Stimulated activated CD4-positive, alpha-beta T cell treated with anti-CD3 and anti-CD28 coated beads, Interleukin-2, amount 100 ng/mL, for 4 hours (primary cell): Measurements from ENCODE around the gene ATP5PD.
"Not testable (repeated sequence)": the region's sequence is repeated elsewhere in the genome, so short reads cannot be mapped to it uniquely, and the experiment has no call there.

Source experiments
- DNase-seq: peaks from one replicate; pipeline ENCODE4 v3.0.0-alpha.2; 2020; ENCODE audit warnings: low read depth

ATP5PD gene

DNA sequence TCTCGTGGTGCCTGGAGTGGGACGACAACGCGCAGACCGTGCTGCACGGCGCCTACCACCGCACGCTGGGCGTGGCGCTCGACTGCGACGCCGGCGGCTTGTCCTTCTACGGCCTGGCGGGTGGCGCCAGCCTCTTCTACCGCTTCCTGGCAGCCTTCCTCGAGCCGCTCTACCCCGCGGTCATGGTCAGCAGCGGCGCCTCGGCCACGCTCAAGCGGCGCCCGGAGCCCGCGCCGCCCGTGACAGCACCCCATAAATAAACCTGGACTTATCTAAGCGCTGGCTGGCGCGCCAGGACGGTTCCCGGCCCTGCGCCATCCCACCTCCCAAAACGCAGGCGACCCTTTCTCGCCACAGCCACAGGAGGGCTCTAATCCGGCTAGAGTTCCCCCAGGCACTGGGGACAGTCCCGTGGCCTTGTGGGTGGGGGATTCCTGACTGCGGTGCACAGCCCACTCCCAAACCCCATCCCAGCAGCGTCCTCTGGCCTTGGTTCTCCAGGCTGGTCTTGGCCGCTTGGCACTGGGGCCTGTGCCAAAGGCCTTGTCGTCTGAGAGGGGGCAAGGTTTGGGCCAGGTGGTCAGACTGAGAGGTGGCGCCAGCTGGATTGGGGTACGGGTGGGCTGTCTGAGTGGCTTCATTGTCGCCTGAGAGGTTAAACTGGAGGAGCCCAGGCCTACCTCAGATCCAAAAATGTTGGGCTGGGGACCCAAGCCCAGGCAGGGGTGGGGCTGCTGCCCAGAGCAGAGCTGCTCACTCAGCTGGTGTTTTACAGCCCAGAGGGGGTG is 30.9 kb upstream of the ATP5PD start:
- DNase-seq = no peak

- no peak for DNase-seq
These were observed 30.3 kb upstream of the ATP5PD start for GRCh38 chr17:75077072-75077495.

DNA sequence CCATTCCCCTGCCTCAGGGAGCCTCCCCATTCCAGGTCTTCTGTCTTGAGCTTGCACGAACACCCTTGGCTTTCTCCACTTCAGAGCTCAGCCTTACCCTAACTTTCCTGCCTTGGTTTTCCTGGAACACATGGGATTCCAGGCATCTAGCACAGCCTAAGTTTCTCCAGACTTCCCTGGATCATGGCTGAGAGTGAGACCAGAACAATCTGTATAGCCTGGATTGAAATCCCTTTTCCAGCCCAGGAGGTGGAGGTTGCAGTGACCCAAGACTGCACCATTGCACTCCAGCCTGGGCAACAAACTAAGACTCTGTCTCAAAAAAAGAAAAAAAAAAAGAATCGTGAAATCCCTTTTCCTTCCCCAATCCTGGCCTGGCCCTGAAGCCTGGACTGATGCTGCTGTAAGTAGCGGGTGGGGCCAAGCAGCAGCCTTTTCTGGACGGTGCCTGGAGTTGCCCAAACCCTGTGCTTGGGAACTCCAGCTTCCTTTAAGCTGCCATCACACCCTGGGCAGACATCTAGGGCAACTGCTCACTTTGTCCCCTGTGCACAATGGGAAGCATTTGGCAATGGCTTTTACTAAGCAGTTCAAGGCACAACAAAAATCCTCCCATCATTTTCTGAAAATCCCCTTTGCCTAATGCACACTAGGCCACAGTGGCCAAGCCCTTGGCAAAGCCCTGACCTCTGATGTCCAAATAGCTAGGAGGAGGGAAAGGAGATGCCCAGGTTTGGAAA is 29.0 kb upstream of the ATP5PD start:
- no peak for DNase-seq

- no peak for DNase-seq
These were observed 27.8 kb upstream of the ATP5PD start for GRCh38 chr17:75074532-75074931.

DNA sequence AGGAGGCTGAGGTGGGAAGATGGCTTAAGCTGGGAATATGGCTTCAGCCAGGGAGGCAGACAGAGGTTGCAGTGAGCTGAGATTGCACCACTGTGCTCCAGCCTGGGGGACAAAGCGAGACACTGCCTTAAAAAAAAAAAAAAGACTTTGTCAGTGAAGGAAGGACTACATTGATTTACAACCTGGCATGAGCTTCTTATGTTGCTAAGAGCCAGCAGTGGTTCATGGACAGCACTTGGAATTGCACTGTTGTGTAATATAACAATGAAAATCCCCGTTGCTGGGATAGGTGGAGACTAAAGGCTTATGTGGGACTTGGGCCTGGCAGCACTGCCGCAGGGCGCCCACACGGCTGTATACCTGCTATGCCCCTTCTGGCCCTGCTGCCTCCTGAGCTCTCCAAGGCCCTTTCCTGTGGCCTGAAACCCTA is 26.9 kb upstream of the ATP5PD start:
- DNase-seq = no peak

DNA sequence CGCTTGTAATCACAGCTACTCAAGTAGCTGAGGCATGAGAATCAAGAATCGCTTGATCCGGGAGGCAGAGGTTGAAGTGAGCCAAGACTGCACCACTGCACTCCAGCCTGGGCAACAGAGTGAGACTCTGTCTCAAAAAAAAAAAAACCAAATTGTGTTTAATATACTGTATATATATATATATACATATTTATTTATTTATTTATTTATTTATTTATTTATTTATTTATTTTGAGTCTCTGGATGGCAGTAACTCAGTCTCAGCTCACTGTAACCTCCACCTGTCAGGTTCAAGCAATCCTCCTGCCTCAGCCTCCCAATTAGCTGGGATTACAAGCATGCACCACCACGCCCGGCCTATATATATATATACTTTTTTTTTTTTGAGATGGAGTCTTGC is 26.1 kb upstream of the ATP5PD start:
- not testable (repeated sequence) for DNase-seq

GRCh38 chr17:75071478-75072271 is 24.9 kb upstream of the ATP5PD start:
- not testable (repeated sequence) for DNase-seq

GRCh38 chr17:75069783-75070182 is 23.0 kb upstream of the ATP5PD start:
- no peak for DNase-seq

GRCh38 chr17:75068750-75069149 is 22.0 kb upstream of the ATP5PD start:
- no peak for DNase-seq

DNA sequence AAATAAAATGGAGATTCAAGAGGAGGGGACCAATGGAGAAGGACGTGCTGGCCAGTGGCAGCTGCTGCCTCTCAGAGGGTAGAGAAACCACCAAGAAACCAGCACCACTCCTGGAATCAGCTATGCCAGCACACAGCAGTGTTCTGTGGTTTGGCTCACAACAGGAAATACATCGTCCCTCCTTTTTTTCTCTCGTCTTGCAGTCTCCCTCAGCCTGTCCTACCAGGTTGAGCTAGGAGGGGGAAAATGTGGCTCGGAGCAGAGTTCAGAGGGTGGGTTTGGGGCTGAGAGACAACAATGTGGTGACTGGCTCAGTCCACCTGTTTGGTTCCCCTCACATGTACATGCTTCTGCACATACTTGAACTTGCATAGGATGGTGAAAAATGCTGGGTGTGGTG is 21.1 kb upstream of the ATP5PD start:
- DNase-seq = no peak

DNA sequence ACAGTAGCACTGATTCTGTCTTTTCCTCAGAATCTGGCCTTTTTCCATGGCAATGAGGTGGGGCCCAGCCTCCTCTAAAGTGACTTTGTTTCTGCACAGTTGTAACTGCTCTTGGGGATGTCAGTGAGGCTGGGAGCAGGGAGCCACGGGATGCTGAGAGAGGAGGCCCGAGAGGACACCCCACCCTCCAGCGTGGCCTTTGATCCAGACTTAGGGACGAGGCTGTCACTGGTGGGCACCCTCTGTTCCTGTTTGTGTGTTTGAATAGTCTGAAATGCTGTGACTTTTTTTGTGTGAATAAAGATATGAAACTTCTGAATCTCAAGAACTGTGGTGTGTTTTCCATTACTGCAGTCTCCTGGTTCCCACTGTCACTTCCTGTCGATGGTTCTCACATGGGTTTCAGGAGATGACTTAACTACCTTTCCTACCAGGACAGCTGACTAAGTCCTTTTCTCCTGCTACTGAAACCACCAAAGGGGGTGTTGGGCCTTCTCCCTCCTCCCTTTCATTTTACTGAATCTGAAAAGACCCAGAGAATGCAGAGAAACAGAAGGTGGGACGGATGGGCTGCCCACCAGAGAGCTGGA is 18.9 kb upstream of the ATP5PD start:
- no peak for DNase-seq

DNA sequence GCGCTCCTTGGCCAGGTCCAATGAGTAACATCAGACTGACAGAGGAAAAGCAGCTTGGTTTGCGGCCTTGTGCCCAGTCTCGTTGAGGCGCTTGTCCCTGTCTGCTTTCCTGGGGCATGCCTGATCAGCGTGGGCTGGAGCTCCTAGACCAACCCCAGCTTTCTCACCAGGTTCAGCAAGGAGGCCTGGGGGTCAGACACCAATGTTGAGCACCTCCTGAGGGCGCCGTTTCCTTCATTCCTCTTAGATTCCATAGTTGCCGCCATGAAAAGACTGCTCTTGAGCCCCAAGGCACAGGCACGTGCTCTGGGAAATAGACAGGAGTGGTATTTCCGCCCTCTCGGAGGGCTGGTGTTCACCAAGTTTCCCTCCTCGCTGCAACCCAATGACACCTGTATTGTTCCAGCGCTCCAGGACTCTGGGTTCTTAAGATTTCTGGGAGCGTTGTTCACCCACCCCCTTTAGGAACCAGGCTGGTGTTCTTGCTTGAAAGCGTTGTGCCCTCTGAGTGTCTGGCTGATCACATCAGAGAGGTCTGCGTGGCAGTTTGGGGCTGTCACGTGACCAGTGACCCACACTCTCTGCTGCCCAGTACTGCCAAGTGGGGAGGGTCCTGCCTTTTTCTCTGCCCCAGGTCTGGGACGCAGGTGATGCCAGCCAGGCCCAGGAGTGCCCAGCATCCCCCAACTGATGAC is 18.2 kb upstream of the ATP5PD start:
- no peak for DNase-seq

DNA sequence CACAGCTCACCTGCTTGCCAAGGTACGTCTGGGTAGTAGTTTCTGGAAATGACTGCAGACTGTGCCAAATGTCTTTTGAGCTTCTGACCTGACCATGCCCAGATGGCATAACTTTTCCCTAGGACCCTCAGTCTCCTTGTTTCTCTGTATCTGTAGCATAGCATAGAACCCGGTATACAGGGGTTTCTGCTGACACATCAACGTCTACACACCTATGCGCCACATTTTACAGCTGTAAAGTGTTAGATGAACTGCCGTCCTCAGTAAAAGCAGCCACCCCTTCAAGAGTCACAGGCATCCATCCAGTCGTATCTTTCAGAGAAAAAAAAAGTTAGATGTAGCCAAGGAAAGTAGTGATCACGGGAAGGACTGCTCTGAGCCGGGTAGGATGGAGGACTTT is 17.7 kb upstream of the ATP5PD start:
- DNase-seq = no peak

- DNase-seq = no peak
These were observed 17.3 kb upstream of the ATP5PD start for GRCh38 chr17:75064040-75064439.

DNA sequence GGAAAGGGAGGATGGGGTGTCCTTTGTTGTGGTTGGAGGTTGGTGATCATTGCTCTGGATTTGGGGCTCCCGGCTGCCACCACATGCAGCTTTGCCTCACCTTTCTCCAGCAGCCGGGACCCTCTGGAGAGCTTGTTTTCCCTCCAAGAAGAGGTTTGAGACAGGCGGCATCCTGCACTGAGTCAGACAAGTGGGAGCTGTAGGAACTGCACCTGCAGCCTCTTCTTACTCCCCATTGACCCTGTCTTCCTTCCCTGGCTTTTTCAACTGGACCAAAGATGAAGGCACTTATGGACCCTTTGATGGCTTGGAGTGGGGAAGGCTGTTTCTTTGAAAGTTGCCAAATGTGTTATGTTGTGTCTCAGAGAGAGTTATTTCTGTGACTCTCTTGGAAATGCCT is 16.9 kb upstream of the ATP5PD start:
- no peak for DNase-seq

DNA sequence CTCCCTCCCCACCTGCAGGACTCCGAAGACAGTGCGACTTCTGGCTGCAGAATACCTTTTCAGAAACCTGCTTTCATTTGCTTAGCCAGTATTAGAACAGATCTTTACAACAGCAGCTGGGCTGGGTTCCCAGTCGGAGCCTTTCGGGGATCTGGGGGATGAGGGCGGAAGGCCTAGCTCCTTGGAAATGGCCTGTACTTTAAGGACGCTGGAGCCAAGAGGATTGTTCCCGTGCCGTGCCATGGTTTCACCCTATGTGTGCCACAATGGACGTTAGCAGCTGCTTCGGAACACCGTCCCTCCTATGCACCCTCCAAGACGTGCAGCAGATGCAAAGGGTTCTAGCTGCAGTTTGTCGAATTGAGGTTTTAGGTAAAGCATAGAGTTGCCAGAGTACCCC is 16.4 kb upstream of the ATP5PD start:
- DNase-seq = no peak

- DNase-seq = no peak
These were observed 14.8 kb upstream of the ATP5PD start for GRCh38 chr17:75061618-75062017.

DNA sequence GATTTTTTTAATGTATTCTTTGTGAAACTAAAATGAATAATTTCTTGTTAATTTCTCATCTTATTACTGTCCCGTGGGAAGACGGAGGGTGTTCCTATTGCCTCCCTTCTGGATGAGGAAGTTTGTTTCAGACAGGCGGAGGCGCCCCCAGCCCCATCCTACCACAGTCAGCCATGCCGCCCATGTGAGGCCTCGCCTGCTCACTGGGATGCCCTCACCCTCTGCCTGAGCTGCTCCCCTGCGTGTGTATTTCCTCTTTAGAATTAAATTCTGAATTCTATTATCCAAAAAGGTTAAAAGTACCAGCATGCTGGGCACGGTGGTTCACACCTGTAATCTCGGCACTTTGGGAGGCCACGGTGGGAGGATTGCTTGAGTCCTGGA is 14.3 kb upstream of the ATP5PD start:
- no peak for DNase-seq

GRCh38 chr17:75060434-75061054 is 13.8 kb upstream of the ATP5PD start:
- no peak for DNase-seq

- no peak for DNase-seq
These were observed 12.9 kb upstream of the ATP5PD start for GRCh38 chr17:75059369-75060345.
